IPS-NIHi7 (cell line): ENCODE measurements around the gene TMEM106B.
"Not testable (repeated sequence)": the region's sequence is repeated elsewhere in the genome, so short reads cannot be mapped to it uniquely, and the experiment has no call there.

ENCODE experiments used
- DNase-seq: peaks from one replicate; pipeline ENCODE4 v3.0.0; 2012; ENCODE audit warnings: mixed read lengths; ENCODE audit errors: extremely low spot score

The TMEM106B gene

GRCh38 chr7:12211054-12211710, at the start of gene TMEM106B:
TMEM106B (plus strand) TSS chr7:12211294; CDS start chr7:12214811, 3,517 bp downstream.
- DNase-seq, result peak; percentile 94

DNA sequence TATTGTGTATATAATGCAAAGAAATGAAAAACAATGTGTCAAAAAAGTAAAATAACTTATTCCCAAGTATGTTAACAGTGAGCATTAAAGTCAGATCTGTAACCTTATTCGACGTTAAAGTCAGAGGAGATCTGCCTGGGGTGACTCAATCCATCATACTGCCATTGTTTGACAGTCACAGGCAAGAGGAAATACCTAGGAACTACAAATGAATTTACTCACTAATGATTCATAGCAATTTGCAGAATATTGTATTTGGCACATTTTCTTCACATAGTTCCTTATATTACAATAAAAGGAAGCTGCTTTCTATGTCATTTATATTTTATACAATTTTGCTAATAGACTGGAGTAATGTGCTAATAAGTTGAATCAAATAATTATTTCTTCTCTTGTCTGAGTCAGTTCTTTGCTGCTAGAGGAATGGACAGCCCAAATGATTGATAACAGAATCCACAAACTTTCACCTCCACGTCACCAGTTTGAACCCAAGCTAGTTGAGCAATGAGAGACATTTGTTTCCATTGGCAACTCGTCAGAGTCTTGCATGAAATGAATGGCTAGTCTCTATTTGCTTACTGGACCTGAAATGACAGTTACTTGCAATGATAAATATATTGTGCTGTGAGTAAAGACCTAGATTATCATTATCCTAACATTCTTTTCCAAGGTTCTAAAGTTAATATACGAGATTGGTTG, 48.5 kb upstream of the TMEM106B start:
- DNase-seq, result no peak

DNA sequence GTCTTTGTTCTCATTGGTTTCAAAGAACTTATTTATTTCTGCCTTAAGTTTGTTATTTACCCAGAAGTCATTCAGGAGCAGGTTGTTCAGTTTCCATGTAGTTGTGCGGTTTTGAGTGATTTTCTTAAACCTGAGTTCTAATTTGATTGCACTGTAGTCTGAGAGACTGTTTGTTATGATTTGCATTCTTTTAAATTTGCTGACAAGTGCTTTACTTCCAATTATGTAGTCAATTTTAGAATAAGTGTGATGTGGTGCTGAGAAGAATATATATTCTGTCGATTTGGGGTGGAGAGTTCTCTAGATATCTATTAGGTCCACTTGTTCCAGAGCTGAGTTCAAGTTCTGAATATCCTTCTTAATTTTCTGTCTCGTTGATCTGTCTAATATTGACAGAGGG, 43.0 kb upstream of the TMEM106B start:
- not testable (repeated sequence) for DNase-seq

DNA sequence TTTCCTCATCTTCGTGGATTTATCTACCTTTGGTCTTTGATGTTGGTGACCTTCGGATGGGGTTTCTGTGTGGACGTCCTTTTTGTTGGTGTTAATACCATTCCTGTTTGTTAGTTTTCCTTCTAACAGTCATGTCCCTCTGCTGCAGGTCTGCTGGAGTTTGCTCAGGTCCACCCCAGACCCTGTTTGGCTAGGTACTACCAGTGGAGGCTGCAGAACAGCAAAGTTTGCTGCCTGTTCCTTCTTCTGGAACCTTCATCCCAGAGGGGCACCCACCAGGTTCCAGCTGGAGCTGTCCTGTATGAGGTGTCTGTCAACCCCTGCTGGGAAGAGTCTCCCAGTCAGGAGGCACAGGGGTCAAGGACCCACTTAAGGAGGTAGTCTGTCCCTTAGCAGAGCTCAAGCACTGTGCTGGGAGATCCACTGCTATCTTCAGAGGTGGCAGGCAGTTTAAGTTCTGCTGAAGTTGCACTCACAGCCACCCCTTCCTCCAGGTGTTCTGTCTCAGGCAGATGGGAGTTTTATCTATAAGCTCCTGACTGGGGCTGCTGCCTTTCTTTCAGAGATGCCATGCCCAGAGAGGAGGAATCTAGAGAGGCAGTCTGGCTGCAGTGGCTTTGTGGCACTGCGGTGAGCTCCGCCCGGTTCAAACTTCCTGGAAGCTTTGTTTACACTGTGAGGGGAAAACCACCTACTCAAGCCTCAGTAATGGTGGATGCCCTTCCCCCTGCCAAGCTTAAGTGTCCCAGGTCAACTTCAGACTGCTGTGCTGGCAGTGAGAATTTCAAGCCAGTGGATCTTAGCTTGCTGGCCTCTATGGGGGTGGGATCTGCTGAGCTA, 40.9 kb upstream of the TMEM106B start:
- DNase-seq, result not testable (repeated sequence)

DNA sequence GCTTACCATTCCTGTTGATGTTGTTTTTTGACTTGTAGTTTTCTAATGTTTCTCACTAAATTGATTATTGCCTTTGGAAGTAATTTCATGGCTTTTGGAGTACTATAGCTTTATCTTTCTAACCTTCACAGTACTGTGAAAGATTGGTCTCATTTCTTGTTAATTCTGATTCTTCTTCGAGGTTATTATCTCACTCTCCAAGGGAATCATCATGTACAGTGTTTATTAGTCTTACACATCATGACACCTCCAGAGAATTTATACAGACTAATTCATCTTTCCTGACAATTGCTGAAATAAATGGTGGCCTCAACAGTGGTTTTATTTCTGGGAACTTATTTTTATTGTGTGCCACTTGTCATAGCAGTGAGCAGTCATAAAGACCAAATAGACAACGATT, 37.4 kb upstream of the TMEM106B start:
- no peak for DNase-seq

GRCh38 chr7:12174931-12175330, 36.2 kb upstream of the TMEM106B start:
- no peak for DNase-seq

DNA sequence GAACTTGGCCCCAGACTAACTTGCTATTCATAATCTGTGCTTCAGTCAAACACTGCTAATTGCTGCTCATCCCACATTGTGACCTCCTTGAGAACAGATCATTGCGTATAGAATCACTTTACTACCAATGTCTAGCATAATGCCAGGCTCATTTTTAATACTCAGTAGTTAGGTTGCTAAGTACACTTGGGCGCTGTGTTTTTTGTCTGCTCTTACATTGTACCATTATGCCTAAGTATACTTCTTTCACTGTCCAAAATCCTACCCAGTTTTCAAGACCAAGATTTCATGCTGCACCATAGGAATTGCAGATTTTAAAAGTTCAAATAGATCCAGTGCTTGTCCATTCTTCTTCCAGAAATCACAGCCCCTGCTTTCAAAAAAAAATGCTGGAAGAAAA, 32.8 kb upstream of the TMEM106B start:
- DNase-seq, result no peak

- no peak for DNase-seq
Observed at GRCh38 chr7:12194426-12194825, 16.7 kb upstream of the TMEM106B start.

GRCh38 chr7:12196386-12196785, 14.7 kb upstream of the TMEM106B start:
- DNase-seq, result no peak

- peak; percentile 15 for DNase-seq
Observed at GRCh38 chr7:12199363-12199762, 11.7 kb upstream of the TMEM106B start.

DNA sequence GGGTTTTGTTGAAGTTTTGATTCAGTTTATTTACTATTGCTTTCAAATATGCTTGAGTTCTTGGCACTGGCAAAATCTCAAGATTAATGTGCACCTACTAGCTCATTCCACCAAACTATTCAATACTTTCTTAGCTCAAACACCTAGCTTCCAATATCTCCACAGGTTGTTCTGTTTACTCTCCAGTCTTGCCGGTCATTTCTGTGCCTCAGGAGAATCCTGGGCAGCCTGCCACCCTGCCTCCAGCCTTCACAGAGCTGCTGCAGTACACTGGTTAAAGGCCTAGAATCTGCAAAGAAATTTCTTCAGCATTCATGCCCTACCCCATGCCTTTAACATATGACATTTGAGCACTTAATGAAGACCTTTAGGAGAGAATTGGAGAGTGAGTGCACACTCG, 4.0 kb upstream of the TMEM106B start:
- no peak for DNase-seq

DNA sequence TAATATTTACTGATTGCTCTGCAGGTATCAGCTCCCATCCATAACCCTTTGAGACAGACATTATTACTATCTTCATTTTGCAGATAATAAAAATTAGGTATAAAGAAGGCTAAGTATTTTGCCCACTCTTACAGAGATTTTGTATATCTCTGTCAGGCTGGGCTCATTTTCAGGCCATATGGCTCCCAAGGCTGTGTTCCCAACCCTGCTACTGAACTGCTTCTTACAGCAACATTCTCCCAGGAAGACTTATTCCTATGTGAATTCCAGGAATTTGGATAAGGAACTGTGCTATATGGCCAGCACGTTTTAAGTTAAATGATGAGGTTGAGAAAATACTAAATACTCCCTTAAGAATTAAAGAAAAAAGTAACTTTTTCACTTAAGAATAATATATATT, 1.9 kb upstream of the TMEM106B start:
- no peak for DNase-seq

DNA sequence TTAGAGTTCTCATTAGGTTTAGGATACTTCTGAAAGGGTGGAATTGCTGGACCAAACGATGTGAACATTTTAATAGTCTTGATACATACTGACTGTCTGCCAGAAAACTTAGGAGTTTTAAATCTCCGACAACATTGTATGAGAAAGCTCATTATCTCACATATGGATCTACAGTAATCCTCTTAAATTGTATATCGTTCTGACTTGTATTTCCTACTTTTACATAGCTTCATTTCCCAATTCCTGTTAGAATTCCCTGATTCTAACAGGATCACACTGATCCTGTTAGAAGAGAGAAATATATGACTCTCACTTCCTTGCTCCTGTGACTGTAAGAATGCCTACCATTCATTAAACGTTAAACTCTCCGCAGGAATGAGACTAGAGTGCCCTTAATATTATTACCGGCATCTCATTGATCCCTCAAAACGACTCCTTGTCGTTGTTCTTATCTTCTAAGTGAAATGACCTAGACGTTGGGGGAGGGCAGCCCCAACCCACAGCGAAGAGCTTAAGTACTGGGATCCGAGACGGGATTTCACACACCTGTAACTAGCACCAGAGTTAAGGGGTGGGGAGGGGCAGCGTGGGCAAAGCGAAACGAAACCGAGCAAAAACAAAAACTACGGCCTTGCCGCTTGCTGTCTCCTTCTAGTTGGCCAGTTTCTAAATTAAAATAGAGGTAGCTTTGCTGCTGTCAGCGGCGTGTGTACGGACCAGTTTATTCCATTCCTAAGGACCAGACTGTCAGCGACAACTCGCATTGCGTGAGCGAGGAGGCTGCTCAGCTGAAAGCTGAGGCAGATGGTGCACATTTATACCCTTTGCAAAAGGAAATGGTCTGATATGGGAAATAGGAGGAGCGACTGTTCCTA, 678 bp upstream of the TMEM106B start:
- peak; percentile 11 for DNase-seq

DNA sequence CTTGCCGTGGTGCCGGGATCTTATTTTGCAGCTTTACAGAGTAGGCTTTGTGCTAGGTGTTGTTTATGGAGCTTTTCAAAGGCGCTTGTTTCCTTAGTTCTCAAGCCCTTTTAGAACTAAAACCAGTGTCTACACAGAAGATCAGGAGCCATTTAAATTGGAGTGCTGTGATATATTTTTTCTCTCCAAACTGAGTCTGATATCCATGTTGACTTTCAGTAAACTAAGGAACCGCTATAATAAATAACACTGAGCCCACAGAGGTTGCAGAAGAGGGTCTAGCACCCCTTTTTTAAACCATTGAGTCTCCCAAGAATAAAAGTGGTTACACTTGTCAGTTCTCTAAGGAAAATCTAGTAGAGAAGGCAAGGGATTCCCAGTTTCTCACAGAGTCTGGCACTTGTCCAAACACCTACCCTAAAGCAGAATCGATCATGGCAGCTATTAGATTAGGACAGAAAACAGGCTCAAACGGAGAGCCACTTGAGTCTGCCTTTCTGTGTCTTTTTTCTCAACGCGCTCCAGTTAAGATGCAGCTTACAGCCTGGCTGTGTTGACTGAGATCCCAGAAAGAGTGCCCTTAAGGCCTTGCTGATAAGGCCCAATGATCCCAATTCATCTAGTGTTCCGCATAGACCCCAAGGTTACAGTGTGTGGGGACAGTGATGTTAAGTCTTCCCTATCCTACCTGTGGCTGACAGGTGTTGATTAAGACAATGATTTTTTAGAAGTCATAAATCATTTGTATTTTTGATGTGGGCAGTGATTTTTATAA, 804 bp downstream of the TMEM106B start:
- no peak for DNase-seq

DNA sequence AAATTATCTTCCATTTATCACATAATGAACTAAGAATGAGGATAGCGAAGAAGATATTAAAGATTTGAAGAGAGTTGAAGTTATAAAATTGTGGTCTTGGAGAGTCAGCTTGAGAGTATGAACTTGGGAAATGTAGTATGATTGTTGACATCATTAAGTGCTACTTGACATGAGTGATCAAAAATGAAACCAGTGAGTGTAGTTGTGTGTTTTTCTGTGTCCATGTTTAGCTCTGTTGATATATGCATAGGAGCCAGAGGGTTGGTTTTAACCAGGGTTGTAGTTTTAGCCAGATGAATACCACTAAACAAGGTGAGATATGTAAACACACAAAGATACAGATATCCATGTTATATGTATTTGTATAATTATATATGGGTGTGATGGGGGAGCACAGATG, 6.2 kb downstream of the TMEM106B start:
- no peak for DNase-seq

DNA sequence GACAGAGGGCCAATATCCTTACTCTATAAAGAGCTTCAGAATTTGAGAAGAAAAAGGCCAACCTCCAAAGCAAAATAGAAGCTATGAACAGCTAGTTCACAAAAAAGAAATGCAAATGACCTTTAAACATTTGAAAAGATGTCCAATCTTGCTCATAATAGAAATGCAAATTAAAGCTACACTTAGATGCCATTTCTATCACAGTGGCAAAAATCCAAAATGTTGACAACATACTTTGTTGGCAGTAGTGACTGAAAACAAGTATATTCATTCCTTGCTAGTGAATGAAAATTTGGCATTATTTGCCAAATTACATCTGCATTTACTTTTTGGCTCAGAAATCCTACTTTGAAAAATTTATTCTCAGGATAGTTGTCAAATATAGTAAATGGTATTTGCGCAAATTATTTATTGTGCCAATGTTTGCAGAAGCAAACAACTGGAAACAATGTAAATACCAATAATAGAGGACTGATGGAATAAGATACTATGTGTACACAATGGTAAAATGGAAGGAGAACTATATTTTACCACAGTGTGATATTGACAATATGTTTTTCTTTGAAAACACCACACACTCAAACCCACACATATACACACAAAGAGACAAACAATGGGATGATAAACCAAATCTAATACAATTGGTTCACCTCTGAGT, 9.4 kb downstream of the TMEM106B start:
- DNase-seq, result no peak

DNA sequence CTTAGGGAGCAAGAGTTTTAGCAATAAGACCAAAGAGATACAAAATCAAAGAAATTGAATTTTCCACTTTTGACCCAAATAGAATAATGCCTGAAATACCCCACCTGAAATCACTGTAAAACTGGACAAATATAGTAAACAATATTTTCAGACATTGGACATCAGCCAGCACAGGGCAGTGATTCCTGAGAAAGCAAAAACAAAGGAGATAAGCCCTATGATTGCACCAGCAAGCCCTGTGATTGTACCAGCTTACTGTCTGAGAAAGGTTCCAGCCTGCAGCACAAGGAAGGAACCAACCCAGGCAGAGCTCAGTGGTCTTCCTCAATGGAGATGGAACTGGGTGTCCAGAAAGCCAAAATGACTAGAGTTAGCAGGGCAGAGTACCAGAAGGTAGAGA, 10.3 kb downstream of the TMEM106B start:
- no peak for DNase-seq

DNA sequence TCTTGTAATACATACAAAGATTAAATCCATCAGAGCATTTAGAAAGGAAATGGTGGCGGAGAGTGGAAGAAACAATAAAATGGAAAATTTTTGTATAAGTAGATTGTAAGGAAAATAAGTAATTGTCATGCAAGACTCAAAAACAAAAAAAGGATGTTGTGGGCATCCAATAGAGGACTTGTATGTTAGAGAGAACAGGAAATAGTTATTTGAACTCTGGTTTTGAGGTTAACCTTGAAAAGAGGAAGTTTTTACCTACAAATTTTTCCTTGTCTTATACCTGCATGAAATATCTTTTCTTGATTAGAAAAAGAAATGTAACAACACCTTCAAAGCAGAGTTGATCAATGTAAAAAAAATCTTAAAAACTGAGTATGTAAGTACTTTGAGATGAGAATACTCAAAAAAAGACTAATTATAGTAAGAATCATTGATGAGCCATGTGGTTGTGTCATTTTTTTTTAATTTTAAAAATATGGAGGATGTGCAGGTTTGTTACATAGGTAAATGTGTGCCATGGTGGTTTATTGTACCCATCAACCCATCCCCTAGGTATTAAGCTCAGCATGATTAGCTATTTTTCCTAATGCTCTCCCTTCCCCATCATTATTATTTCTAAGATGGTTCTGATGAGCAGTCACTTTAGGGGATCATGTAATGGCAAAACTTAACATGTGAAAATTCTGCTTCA, 11.9 kb downstream of the TMEM106B start:
- DNase-seq, result no peak

GRCh38 chr7:12225017-12225416, 13.9 kb downstream of the TMEM106B start:
- not testable (repeated sequence) for DNase-seq

DNA sequence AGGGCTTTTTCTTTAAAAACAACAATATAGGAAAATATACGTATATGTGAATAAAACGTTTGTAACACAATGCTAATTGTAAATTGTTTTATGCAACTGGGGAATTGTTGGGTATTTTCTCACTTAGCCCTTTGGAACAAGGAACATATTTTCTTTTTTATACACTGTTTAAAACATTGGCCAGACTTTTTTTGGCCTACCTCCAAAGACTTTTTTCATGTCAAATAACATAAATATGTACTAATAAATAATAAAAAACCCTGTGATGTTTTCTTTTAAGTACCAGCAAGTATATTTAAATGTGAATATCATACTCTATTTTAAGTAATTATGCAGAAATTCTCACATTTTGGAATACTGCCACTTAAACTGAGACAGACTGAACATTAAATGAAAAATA, 15.7 kb downstream of the TMEM106B start:
- DNase-seq, result no peak
